A549 (cell line): ENCODE results near the gene BAIAP2L1. TPM values are rescaled to one million over a fixed set of nuclear protein-coding genes. Genes with fewer than 3 reads are reported as not detected.

Experiments used
- ATAC-seq, 2 experiments: fragments of 200-7000 bp in 1 of 2; fragments of >200 bp in 1 of 2; cut with Nextera tagmentation in 1 of 2; cut with Tn5 transposase in 1 of 2; 3 replicates each; pipeline versions ENCODE4 v1.8.0 to v1.9.1; 2018 to 2020; ENCODE audit warnings: mild to moderate bottlenecking in 1 of 2, moderate library complexity in 1 of 2
- CTCF ChIA-PET: fragments of 300-600 bp; sonication (Branson Sonifier 250); formaldehyde crosslinking; extraction: SDS; loops from one replicate; lab custom pipeline; 2021; ENCODE audit warnings: antibody characterized with exemption, inconsistent platforms; lab: Yijun Ruan, JAX
- POLR2A ChIA-PET: fragments of 350-600 bp; formaldehyde crosslinking; extraction: SDS; loops from one replicate; lab custom pipeline; 2021; ENCODE audit warnings: antibody characterized with exemption, inconsistent platforms; lab: Yijun Ruan, JAX
- DNase-seq, 2 experiments: peaks; one replicate each; pipeline versions ENCODE4 v3.0.0 to v3.0.0-alpha.2; 2011 to 2016; ENCODE audit warnings: low read depth in 1 of 2, low spot score in 1 of 2
- FAIRE-seq: peaks from 2 replicates; lab custom pipeline; 2011; peaks lifted over from hg19 to GRCh38; lab: Jason Lieb, UNC
- H3K27ac ChIP-seq, 2 experiments: fragments of >200 bp; sonication (Bioruptor Twin); formaldehyde crosslinking; 3 replicates each; pipeline ENCODE4 v1.5.1; 2016 to 2017
- H3K4me1 ChIP-seq: fragments of >200 bp; sonication (Bioruptor Twin); formaldehyde crosslinking; 3 replicates; pipeline ENCODE4 v1.6.1; 2016
- H3K4me2 ChIP-seq: fragments of >200 bp; sonication (Bioruptor Twin); formaldehyde crosslinking; 3 replicates; pipeline ENCODE4 v1.6.1; 2016
- H3K4me3 ChIP-seq: fragments of >200 bp; sonication (Bioruptor Twin); formaldehyde crosslinking; 3 replicates; pipeline ENCODE4 v1.5.1; 2016
- H3K9me3 ChIP-seq: fragments of >200 bp; sonication (Bioruptor Twin); formaldehyde crosslinking; 3 replicates; pipeline ENCODE4 v1.6.1; 2016
- BHLHE40 ChIP-seq: IDR thresholded peaks from 2 replicates; pipeline ENCODE4 v1.6.1; 2012; ENCODE audit warnings: low read depth, low read length, inconsistent platforms
- CBX8 ChIP-seq: fragments of 200-600 bp; sonication (generic); IDR thresholded peaks from 2 replicates; pipeline ENCODE4 v1.6.1; 2016
- CEBPB ChIP-seq, 2 experiments: fragments of >200 bp in 1 of 2; sonication (Bioruptor Twin) in 1 of 2; formaldehyde crosslinking in 1 of 2; IDR thresholded peaks; 2 replicates each; pipeline ENCODE4 v1.6.1; 2012 to 2016
- CHD2 ChIP-seq: fragments of 150-350 bp; IDR thresholded peaks from 2 replicates; pipeline ENCODE4 v1.6.1; 2014; ENCODE audit warnings: low read length; ENCODE audit not compliant: partially characterized antibody
- CTCF ChIP-seq: fragments of >200 bp; sonication (Bioruptor Twin); formaldehyde crosslinking; IDR thresholded peaks from 3 replicates; pipeline ENCODE4 v1.5.1; 2016
- E2F6 ChIP-seq: IDR thresholded peaks from 2 replicates; pipeline ENCODE4 v1.6.1; 2012; ENCODE audit warnings: low read depth, borderline replicate concordance
- EHMT2 ChIP-seq: fragments of 200-600 bp; sonication (generic); IDR thresholded peaks from 2 replicates; pipeline ENCODE4 v1.6.1; 2016; ENCODE audit warnings: antibody characterized with exemption, low read depth, mild to moderate bottlenecking, moderate library complexity
- FOSB ChIP-seq: fragments of 250-450 bp; sonication (Bioruptor Pico); IDR thresholded peaks from 2 replicates; pipeline ENCODE4 v1.5.0; 2020; ENCODE audit warnings: mild to moderate bottlenecking, moderate library complexity
- FOSL2 ChIP-seq, 2 experiments: fragments of 450-650 bp in 1 of 2; fragments of >200 bp in 1 of 2; sonication (Bioruptor Twin) in 1 of 2; formaldehyde crosslinking; IDR thresholded peaks; 2 replicates each; pipeline versions ENCODE4 v1.5.0 to v1.6.1; 2016 to 2020; ENCODE audit warnings: mild to moderate bottlenecking in 1 of 2, moderate library complexity in 1 of 2
- HMGXB4 ChIP-seq: fragments of 250-450 bp; sonication (Bioruptor Pico); IDR thresholded peaks from 2 replicates; pipeline ENCODE4 v1.5.0; 2021; ENCODE audit warnings: mild to moderate bottlenecking, moderate library complexity, borderline replicate concordance
- JUN ChIP-seq, 2 experiments: fragments of >200 bp; sonication (Bioruptor Twin); formaldehyde crosslinking; IDR thresholded peaks; 2 replicates in 1 of 2; 3 replicates in 1 of 2; pipeline ENCODE4 v1.6.1; 2016 to 2017
- JUNB ChIP-seq: fragments of >200 bp; sonication (Bioruptor Twin); formaldehyde crosslinking; IDR thresholded peaks from 2 replicates; pipeline ENCODE4 v1.6.1; 2016
- MAFK ChIP-seq: fragments of 450-650 bp; IDR thresholded peaks from 2 replicates; pipeline ENCODE4 v1.6.1; 2014; ENCODE audit not compliant: partially characterized antibody
- MAX ChIP-seq: IDR thresholded peaks from 2 replicates; pipeline ENCODE4 v1.6.1; 2012
- POLR2A ChIP-seq: IDR thresholded peaks from 2 replicates; pipeline ENCODE4 v1.6.1; 2012; ENCODE audit warnings: mild to moderate bottlenecking, low read length
- POLR2AphosphoS2 ChIP-seq: conservative IDR thresholded peaks from 2 replicates; pipeline ENCODE4 v1.6.1; 2012; ENCODE audit warnings: low read length, improper control_type of control experiment, inconsistent platforms
- RCOR1 ChIP-seq: fragments of 150-350 bp; IDR thresholded peaks from 2 replicates; pipeline ENCODE4 v1.6.1; 2014; ENCODE audit warnings: antibody characterized with exemption, low read length, low read depth
- RFX5 ChIP-seq: fragments of 450-650 bp; IDR thresholded peaks from 2 replicates; pipeline ENCODE4 v1.7.1; 2014; ENCODE audit warnings: antibody characterized with exemption, mild to moderate bottlenecking, moderate library complexity
- SMC3 ChIP-seq: fragments of >200 bp; sonication (Bioruptor Twin); formaldehyde crosslinking; IDR thresholded peaks from 3 replicates; pipeline ENCODE4 v1.6.1; 2018; ENCODE audit warnings: inconsistent platforms
- TFCP2L1 ChIP-seq: fragments of 250-450 bp; sonication (Bioruptor Pico); IDR thresholded peaks from 2 replicates; pipeline ENCODE4 v1.5.0; 2021; ENCODE audit warnings: mild to moderate bottlenecking
- USF2 ChIP-seq: fragments of 450-650 bp; IDR thresholded peaks from 2 replicates; pipeline ENCODE4 v1.6.1; 2014; ENCODE audit warnings: antibody characterized with exemption
- WGBS: methylation state at CpG from one replicate; pipeline ENCODE4 v1.1.6; 2017; ENCODE audit errors: missing lambda C conversion rate; 5-methylcytosine and 5-hydroxymethylcytosine counted together
- polyA plus RNA-seq, 4 experiments: library from polyadenylated mRNA; depleted of rRNA in 3 of 4; stranded (reverse); fragments of >200 nt; fragmentation: RNase III in 1 of 4; extraction: RNeasy Plus Mini Kit Qiagen cat#74134 plus additional on column Dnase treatment in 1 of 4; gene quantifications; 2 replicates in 3 of 4; 3 replicates in 1 of 4; pipeline ENCODE4 v1.2.3, GENCODE V29; 2011 to 2017

The BAIAP2L1 gene
- polyA plus RNA-seq, 2 of the 4 experiments (the other 2 are of a cell fraction), result 39.4 to 89.3 TPM

- TF ChIP-seq BHLHE40 (no peak), POLR2A (no peak), MAFK (no peak), E2F6 (no peak), EHMT2 (no peak), JUN (IDR thresholded peaks at IDR 0.05) (no peak), JUNB (no peak), USF2 (no peak), TFCP2L1 (no peak), POLR2AphosphoS2 (no peak)
- Histone ChIP-seq H3K9me3 (no peaks in the 10 kb centered on the region), H3K27ac (no peak overlapping the region), H3K4me2 (no peak overlapping the region), H3K4me3 (no peak overlapping the region), H3K4me1 (peaks cover under 1% of the 10 kb centered on the region; the same call in 1 of the 3 replicates)
- WGBS, result 94% methylated on average over 14 of the region's 14 CpGs
- CTCF ChIA-PET, result interaction anchor here (0.9 to 1.6 kb wide), 2 partner anchors 13 to 17 kb away, joined by 3 to 4 read pairs; no protein-coding TSS in a partner anchor
- DNase-seq (no peak), ATAC-seq (no peak; a peak in 2 of 6 replicates), FAIRE-seq (no peak)
- POLR2A ChIA-PET, result no interaction called here
These were observed 71.6 kb downstream of the BAIAP2L1 start for GRCh38 chr7:98329100-98329790.

- 97% methylated on average over 6 of the region's 6 CpGs for WGBS
These were observed 76.1 kb downstream of the BAIAP2L1 start for GRCh38 chr7:98324782-98325181.

More at GRCh38 chr7:98324782-98325181, 76.1 kb downstream of the BAIAP2L1 start:
- Histone ChIP-seq H3K9me3 (no peaks in the 10 kb centered on the region), H3K4me1 (no peaks in the 10 kb centered on the region), H3K4me2 (no peak overlapping the region), H3K27ac (no peak overlapping the region), H3K4me3 (no peak overlapping the region)
- FAIRE-seq (no peak), ATAC-seq (no peak), DNase-seq (no peak)
- ChIA-PET POLR2A (no interaction called here), CTCF (interaction anchor here (1.0 to 5.6 kb wide), 3 partner anchors 22 to 77 kb away, joined by 3 to 34 read pairs (median 3); partner anchors contain the start of gene BAIAP2L1)
- TF ChIP-seq MAX (no peak), CTCF (no peak), FOSL2 (IDR thresholded peaks at IDR 0.05) (no peak), FOSL2 (CRISPR knock-in tag; IDR thresholded peaks at IDR 0.05) (no peak), CHD2 (no peak), MAFK (no peak), BHLHE40 (no peak), CEBPB (IDR thresholded peaks at IDR 0.05) (no peak), HMGXB4 (no peak), JUNB (no peak), EHMT2 (no peak), FOSB (CRISPR knock-in tag) (no peak), RCOR1 (no peak), SMC3 (no peak), RFX5 (no peak), CBX8 (no peak)
